Progenitor cell of endocrine pancreas (in vitro differentiated cells): Measurements from ENCODE around the gene RTL5. TPM values are rescaled to one million over a fixed set of nuclear protein-coding genes. Genes with fewer than 3 reads are reported as not detected.

Source experiments
- DNase-seq: peaks from one replicate; pipeline ENCODE4 v3.0.0; 2021; ENCODE audit warnings: low spot score; ENCODE audit not compliant: unreplicated experiment
- H3K27ac Mint-ChIP-seq: 2 replicates; pipeline ENCODE4 v1.8.0; 2021; ENCODE audit warnings: mild to moderate bottlenecking, moderate library complexity, mixed read lengths
- H3K27me3 Mint-ChIP-seq: 2 replicates; pipeline ENCODE4 v1.8.0; 2021; ENCODE audit warnings: mixed read lengths
- H3K36me3 Mint-ChIP-seq: 2 replicates; pipeline ENCODE4 v1.8.0; 2022; ENCODE audit warnings: mixed read lengths; ENCODE audit not compliant: insufficient read depth
- H3K4me1 Mint-ChIP-seq: 2 replicates; pipeline ENCODE4 v1.8.0; 2021; ENCODE audit warnings: low read depth, mixed read lengths
- H3K4me3 Mint-ChIP-seq: 2 replicates; pipeline ENCODE4 v1.8.0; 2021; ENCODE audit warnings: low read depth, mild to moderate bottlenecking, moderate library complexity, mixed read lengths
- H3K9me3 Mint-ChIP-seq: 2 replicates; pipeline ENCODE4 v1.8.0; 2021; ENCODE audit warnings: low read depth, mixed read lengths
- total RNA-seq: library from RNA; stranded (reverse); gene quantifications from 2 replicates; pipeline ENCODE4 v1.2.1, GENCODE V29; 2021
- TF ChIP-seq, protein P1 (sequence below): fragments of 200-600 bp; sonication (generic); IDR thresholded peaks from one replicate; pipeline ENCODE4 v1.5.0; 2021; ENCODE audit warnings: antibody characterized with exemption, mild to moderate bottlenecking; ENCODE audit not compliant: unreplicated experiment

Gene RTL5
- total RNA-seq, 1 donor from 2014 or later, result 19.4 TPM

DNA sequence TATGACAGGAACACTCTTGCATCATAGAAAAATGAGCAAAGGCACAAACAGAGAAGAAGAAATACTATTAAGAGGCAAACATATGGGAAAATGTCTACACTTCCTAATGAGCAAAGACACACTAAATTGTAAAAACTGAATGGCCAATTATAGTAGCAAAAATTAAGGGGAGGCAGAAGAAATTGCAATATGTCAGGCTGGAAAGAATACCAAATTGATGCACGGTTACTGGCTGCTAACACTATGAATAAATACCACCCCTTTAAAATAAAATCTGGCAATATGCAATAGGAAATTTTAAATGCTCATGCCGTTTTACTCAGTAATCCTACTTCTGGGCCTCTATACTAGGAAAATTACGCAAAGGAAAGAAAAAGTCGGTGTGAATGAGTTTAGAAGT, 33.8 kb upstream of the RTL5 start:
- H3K4me1 Mint-ChIP-seq, result no peaks in the 10 kb centered on the region
- TF ChIP-seq, protein P1, sequence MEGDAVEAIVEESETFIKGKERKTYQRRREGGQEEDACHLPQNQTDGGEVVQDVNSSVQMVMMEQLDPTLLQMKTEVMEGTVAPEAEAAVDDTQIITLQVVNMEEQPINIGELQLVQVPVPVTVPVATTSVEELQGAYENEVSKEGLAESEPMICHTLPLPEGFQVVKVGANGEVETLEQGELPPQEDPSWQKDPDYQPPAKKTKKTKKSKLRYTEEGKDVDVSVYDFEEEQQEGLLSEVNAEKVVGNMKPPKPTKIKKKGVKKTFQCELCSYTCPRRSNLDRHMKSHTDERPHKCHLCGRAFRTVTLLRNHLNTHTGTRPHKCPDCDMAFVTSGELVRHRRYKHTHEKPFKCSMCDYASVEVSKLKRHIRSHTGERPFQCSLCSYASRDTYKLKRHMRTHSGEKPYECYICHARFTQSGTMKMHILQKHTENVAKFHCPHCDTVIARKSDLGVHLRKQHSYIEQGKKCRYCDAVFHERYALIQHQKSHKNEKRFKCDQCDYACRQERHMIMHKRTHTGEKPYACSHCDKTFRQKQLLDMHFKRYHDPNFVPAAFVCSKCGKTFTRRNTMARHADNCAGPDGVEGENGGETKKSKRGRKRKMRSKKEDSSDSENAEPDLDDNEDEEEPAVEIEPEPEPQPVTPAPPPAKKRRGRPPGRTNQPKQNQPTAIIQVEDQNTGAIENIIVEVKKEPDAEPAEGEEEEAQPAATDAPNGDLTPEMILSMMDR, result no peak

DNA sequence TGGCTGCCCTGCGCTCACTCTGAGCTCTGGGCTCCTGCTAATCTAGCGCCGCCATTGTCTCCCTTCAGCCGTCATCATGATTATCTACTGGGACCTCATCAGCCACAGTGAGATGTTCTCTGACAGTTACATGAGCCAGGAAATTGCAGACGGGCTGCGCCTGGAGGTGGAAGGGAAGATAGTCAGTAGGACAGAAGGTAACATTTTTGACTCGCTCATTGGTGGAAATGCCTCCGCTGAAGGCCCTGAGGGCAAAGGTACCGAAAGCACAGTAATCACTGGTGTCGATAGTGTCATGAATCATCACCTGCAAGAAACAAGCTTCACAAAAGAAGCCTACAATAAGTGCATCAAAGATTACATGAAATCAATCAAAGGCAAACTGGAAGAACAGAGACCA, 28.1 kb upstream of the RTL5 start:
- Mint-ChIP-seq H3K36me3 (peaks cover 2% of the 10 kb centered on the region), H3K27me3 (no peaks in the 10 kb centered on the region), H3K27ac (no peak overlapping the region), H3K4me1 (no peaks in the 10 kb centered on the region), H3K9me3 (peaks cover 35% of the 10 kb centered on the region), H3K4me3 (no peak overlapping the region)
- DNase-seq, result no peak
- TF ChIP-seq, protein P1, result no peak

More for the DNA sequence above, 33.8 kb upstream of the RTL5 start:
- no peaks in the 10 kb centered on the region for H3K27me3 Mint-ChIP-seq
- H3K4me3 Mint-ChIP-seq, result no peak overlapping the region
- no peaks in the 10 kb centered on the region for H3K36me3 Mint-ChIP-seq
- DNase-seq, result no peak
- H3K9me3 Mint-ChIP-seq, result peaks cover 4% of the 10 kb centered on the region
- H3K27ac Mint-ChIP-seq, result no peak overlapping the region

DNA sequence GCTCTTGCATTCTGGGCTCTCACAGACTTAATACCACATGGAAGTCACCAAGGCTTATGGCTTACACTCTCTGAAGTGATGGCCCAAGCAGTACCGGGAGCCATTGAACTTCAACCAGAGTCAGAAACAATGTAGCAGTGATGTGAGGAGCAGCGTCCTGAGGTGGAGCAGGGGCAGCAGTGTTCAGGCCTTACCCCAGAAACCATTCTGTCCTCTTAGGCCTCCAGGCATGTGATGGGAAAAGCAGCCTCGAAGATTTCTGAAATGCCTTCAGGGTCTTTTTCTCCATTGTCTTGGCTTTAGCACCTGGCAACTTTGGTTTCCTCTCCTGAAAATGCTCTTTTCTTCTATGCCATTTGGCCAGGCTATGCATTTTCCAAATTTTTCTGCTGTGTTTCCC, 27.1 kb upstream of the RTL5 start:
- Mint-ChIP-seq H3K27ac (no peak overlapping the region), H3K4me1 (no peaks in the 10 kb centered on the region), H3K4me3 (no peak overlapping the region), H3K9me3 (peaks cover 35% of the 10 kb centered on the region), H3K36me3 (peaks cover 2% of the 10 kb centered on the region), H3K27me3 (no peaks in the 10 kb centered on the region)
- TF ChIP-seq, protein P1, result no peak
- no peak for DNase-seq

DNA sequence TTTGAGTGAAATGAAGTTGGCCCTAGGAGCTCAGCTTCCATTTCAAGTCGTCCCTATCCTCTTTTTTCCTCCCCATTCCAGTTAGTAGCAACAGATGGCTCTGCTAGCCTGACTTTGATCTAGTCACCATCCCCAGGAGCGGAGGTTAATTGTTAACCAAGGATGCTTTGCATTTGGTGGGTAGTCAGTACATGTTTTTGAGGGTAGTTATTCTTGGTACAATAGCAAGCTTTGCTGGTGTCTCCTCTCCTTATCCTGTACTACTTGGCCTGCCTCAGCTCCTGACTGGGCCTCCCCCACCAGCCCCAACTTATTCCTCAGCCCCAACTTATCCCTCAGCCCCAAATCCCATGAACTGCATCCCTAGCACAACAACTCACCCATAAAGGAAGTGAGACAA, 14.8 kb upstream of the RTL5 start:
- no peaks in the 10 kb centered on the region for H3K36me3 Mint-ChIP-seq
- TF ChIP-seq, protein P1, result no peak

DNA sequence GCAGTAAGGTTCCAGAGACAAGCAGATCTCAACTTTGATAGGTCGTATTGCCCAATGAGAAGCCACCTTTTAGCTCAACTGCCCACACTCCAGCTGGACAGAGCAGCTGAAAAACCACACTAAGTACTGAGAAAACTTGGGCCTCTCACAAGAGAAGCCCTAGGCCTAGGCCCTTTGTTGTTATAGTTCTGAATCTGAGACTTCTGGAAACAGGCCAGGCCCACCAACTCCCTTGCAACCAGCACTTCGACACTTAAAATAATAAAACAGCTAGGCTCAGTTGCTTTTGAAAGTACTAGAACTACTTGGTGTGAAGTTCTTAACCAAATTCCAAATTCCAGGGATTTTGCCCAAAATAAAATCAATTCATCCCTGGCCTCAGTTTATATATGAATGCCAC, 13.5 kb upstream of the RTL5 start:
- Mint-ChIP-seq H3K36me3 (peaks cover 2% of the 10 kb centered on the region), H3K4me1 (no peaks in the 10 kb centered on the region), H3K9me3 (peaks cover 5% of the 10 kb centered on the region), H3K27ac (no peak overlapping the region), H3K4me3 (no peak overlapping the region), H3K27me3 (no peaks in the 10 kb centered on the region)
- DNase-seq, result no peak
- TF ChIP-seq, protein P1, result no peak

More for the DNA sequence above, 14.8 kb upstream of the RTL5 start:
- peaks cover 5% of the 10 kb centered on the region for H3K9me3 Mint-ChIP-seq
- no peaks in the 10 kb centered on the region for H3K4me1 Mint-ChIP-seq
- no peaks in the 10 kb centered on the region for H3K27me3 Mint-ChIP-seq
- H3K27ac Mint-ChIP-seq, result peak overlapping the region; percentile 27
- no peak for DNase-seq
- no peak overlapping the region for H3K4me3 Mint-ChIP-seq
